Medulla oblongata (tissue), 1 donor: ENCODE data around the gene EARS2.
"Not testable (repeated sequence)": the region's sequence is repeated elsewhere in the genome, so short reads cannot be mapped to it uniquely, and the experiment has no call there.

ENCODE experiments used
- DNase-seq: peaks from one replicate; pipeline ENCODE4 v3.0.0-alpha.2; 2015; ENCODE audit errors: extremely low spot score

The EARS2 gene

GRCh38 chr16:23567602-23568001 is 10.5 kb upstream of the EARS2 start:
- no peak for DNase-seq

DNA sequence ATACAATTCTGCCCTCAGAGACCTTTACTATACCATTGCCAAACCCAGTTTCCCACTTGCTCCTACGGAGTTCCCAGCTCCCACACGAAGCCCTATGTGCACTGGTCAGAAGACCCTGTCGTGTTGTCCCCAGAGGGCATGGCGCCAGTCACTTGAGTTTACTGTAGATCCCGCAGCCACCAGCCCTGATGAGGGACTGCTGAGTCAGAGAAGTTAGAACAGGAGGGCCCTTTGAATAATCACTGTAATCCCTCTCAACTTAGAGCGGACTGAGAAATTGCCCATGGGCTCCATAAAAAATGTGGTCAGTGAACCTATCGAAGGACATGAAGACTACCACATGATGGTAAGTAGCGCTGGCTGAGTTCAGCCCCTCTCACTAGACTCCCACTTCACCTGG is 9.6 kb upstream of the EARS2 start:
- DNase-seq, result no peak

GRCh38 chr16:23564575-23565363 is 7.6 kb upstream of the EARS2 start:
- DNase-seq, result peak; percentile 29

GRCh38 chr16:23563186-23563585 is 6.0 kb upstream of the EARS2 start:
- no peak for DNase-seq

GRCh38 chr16:23562505-23562904 is 5.4 kb upstream of the EARS2 start:
- DNase-seq, result no peak

DNA sequence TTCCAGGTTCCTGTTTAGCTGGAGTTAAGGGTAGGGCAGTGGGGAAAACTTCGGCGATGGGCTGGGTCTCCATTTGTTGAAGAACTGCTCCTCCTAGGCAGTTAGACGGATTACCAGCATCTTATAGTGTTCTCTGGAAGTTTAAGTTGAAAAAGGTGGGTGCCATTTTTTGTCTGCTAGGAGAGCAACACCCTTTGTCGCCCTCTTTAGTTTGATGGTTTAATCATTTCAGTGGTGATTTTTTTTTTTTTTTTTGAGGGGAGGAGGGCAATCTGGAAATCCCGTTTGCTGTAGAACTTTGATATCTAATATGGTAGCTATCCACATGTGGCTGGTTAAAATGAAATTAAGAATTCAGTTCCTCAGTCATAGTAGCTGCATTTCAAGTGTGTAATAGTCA is 4.4 kb upstream of the EARS2 start:
- no peak for DNase-seq

DNA sequence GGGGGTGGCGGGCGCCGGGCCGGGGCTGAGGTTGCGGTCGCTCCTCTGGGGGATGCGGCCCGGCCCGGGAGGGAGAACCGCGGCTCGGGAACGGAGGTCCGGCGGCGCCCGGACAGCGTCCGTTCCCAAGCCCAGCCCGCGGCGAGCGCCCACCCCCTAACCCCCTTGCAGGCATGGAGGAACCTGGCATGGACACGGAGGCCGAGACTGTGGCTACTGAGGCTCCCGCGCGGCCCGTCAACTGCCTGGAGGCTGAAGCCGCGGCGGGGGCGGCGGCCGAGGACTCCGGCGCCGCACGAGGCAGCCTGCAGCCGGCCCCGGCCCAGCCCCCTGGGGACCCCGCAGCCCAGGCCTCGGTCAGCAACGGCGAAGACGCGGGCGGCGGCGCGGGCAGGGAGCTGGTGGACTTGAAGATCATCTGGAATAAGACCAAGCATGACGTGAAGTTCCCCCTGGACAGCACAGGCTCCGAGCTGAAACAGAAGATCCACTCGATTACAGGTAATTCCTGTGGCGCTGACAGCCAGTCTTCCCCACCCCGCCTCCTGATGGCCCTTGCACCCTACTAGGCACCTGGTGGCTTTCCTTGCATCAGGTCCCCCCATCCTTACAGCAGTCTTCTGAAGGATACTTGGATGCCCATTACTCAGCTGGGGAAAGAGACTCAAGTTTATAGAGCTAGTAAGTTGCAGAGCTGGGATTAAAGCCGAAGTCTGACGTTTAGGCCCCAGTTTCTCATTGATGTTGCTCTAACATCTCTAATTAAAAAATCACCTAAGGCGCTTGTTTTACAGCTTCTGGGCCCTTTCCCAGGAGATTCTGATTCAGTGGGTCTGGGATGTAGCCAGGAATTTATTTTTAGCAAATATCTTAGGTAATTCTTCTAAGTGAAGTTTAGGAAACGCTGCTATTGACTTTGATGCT is 891 bp upstream of the EARS2 start:
- peak; percentile 9 for DNase-seq

GRCh38 chr16:23554536-23554935 is 2.6 kb downstream of the EARS2 start:
- no peak for DNase-seq

DNA sequence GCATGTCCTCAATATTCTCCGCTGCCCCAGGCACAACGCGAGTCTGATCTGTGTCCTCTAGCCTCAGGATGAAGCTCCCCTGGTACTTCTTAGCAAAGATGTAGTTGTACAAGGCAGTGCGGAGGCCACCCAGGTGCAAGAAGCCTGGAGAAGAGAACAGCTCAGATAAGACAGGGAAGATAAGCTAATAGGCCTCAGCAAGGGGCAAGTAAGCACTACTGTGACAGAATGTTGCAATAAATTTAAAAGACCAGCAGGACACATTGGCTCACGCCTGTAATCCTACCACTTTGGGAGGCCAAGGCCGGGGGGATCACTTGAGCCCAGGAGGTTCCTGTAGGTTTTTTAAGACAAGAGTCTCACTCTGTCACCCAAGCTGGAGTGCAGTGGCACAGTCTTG is 5.0 kb downstream of the EARS2 start:
- no peak for DNase-seq

GRCh38 chr16:23549938-23550337 is 7.2 kb downstream of the EARS2 start:
- no peak for DNase-seq

GRCh38 chr16:23544436-23544835 is 12.7 kb downstream of the EARS2 start:
- DNase-seq, result no peak

DNA sequence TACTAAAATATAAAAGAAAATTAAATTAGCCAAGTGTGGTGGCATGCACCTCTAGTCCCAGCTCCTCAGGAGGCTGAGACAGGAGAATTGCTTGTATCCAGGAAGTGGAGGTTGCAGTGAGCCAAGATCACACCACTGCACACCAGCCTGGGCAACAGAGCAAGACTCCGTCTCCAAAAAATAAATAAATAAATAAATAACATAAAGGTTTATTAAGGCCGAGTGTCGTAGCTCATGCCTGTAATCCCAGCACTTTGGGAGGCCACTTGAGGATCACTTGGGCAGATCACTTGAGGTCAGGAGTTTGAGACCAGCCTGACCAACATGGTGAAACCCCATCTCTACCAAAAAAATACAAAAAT is 16.4 kb downstream of the EARS2 start:
- not testable (repeated sequence) for DNase-seq

GRCh38 chr16:23539984-23540816 is 16.9 kb downstream of the EARS2 start:
- no peak for DNase-seq

DNA sequence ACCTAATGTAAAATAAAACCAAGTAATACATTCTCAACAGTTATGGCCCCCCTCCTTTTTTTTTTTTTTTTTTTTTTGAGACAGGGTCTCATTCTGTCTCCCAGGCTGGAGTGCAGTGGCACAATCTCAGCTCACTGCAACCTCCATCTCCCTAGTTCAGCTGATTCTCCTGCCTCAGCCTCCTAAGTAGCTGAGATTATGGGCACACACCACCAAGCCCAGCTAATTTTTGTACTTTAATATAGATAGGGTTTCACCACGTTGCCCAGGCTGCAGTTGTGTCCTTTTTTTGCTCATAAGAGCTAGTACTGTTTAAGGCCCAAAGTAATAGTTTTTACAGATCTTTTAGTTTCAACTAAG is 18.3 kb downstream of the EARS2 start:
- no peak for DNase-seq

DNA sequence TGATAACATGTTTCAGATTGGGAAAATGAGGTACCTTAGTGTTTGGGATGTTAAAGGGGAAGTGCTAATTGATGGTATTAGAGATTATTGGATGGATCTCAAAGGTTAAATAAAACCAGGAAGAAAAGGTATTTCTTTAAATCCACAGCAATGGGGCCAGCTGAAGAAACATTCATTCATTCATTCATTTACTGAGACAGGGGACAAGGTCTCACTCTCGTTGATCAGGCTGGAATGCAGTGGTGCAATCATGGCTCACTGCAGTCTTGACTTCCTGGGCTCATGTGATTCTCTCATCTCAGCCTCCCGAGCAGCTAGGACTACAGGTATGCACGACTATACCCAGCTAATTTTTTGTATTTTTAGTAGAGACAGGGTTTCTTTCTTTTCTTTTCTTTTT is 19.8 kb downstream of the EARS2 start:
- no peak for DNase-seq

- no peak for DNase-seq
These were observed 21.2 kb downstream of the EARS2 start for GRCh38 chr16:23535901-23536300.

DNA sequence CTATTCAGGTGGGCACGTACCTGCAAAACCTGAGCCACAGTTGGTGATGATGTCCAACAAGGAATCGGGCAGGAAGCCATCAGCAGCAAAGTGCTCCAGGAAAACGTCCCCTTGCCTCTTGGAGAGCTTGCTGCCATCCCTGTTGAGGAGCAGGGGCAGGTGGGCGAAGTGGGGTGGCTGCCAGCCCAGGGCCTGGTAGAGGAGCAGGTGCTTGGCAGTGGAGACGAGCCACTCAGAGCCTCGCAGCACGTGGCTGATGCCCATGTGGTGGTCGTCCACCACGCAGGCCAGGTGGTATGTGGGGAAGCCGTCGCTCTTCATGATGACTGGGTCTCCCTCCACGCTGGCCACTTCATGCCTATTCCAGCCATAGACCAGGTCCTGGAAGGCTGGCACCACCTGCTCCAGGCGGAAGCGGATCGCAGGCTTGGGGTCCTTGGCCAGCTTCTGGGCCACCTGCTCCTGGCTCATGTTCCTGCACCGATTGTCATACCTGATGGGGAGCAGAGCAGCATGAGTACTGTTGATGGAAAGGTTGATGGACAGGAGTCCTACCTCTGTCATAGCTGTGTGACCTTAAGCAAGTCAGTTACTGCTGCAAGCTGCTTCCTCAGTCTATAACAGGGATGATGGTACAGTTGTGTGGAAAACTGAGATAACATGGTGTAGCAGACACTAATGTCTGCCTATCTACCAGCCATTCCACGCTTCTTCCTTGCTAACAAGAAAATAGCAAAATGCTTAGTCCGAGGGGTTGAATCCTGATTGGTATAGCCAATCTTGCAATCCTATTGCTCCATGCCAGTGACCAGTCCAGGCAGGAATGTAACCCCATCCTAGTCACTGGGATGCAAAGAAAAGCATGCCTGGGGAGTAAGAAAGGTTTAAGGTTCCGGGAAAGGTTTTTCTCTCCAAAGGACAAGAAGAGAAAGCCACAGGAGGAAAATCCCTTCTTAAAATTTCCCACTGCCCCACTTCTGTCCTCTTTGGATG is 22.0 kb downstream of the EARS2 start:
- no peak for DNase-seq

DNA sequence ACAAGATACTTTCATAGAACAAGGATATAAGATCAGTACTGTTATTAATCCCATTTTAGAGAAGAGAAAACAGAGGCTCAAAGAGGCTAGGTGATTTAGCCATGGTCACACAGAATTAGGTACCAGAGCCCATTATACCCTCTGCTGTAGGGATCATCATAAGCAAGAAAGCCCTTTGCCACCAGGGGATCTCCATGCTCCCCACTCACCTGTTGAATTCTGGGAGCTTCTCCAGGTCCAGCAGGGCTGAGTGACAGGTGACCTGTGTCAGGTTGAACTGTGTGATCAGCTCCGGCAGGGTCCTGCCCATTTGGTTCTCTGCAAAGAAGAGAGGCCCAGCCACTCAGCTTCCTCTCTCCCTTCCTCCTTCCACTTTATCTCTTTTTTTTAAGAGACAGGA is 24.7 kb downstream of the EARS2 start:
- DNase-seq, result no peak

DNA sequence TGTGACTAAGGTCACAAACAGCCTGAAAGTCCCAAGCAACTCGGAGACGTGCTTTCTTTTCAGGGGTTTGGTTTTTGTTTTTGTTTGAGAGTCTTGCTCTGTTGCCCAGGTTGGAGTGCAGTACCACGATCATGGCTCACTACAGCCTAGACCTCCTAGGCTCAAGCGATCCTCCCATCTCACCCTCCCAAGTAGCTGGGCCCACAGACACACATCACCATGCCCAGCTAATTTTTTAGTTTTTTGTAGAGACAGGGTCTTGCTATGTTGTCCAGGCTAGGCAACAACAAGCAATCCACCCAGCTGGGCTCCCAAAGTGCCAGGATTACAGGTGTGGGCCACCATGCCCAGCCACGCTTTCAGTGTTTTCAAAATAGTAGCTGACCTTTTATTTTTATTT is 27.1 kb downstream of the EARS2 start:
- DNase-seq, result no peak

DNA sequence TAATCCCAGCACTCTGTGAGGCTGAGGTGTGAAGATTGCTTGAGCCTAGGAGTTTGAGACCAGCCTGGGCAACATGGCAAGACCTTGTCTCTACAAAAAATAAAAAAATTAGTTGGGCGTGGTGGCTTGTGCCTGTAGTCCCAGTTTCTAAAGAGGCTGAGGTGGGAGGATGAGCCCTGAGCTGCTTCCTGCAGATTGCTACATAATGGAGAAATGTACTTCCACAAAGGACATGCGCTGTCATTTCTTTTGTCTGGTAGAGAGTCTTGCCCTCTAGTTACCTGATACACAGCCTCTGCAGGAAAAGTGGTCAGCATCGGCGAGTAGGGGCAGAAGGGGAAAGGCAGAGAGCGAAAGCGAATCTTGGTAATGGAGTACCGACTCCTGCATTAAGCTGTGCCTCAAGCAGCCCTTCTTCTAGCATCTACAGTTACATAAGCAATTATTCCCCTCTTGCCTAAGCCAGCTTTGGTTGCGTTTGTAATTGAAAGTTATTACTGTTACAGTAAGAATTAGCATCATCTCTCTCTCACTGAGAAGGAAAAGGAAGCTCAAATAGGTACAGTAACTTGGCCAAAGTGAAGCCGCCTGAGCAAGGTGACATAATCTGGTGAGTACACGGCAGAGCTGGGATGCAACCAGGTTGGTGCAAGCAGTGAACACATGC is 28.4 kb downstream of the EARS2 start:
- DNase-seq, result no peak
